ENCODE data around the gene WASF3. TPM values are rescaled to one million over a fixed set of nuclear protein-coding genes. Genes with fewer than 3 reads are reported as not detected.

WASF3 gene
- total RNA-seq, 1 experiment from 2014 or later, result 2.6 TPM

DNA sequence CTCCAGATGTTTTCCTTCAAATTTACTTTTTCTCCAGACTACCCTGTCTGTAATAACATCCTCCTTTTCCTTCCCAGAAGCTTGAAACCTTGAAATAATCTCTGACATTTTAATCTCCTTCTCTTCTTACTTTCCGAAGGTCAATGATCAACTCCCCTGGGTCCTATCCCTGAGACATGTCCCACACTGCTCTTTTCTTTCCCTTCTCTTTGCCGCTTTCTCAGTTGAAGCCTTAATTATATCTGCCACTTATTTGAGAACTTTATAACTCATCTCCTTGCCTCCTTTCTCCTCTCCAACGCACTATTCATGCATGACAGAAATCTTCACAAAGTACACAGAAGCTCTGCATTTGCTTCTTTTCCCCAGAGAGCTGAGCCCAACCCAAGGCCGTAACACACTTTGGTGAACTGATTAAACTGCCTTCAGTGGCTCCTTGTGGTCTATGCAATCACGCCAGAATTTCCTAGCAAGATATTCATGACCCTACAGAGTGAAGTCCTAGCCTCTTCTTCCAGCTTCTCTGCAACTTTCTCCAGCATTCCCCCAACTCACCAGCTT is 9.2 kb upstream of the WASF3 start:
- CTCF ChIA-PET, result no interaction called here
- Histone ChIP-seq H4K20me1 (ENCODE audit: low read length) (no peaks in the 10 kb centered on the region), H3K9me3 (ENCODE audit: low read length) (no peaks in the 10 kb centered on the region), H3K27me3 (ENCODE audit: low read length) (peaks cover 37% of the 10 kb centered on the region), H3K27ac (ENCODE audit: low read length) (no peak overlapping the region), H2AFZ (ENCODE audit: low read length) (no peak overlapping the region), H3K4me1 (ENCODE audit: insufficient read depth, low read length) (peaks cover 4% of the 10 kb centered on the region; the same call in 1 of the 2 replicates), H3K4me3 (ENCODE audit: low read length) (no peak overlapping the region), H3K9me2 (replicated peaks; ENCODE audit: low read length) (no peaks in the 10 kb centered on the region), H3K36me3 (ENCODE audit: low read depth, low read length) (no peaks in the 10 kb centered on the region), H3F3A (ENCODE audit: low read length, unreplicated experiment) (no peaks in the 10 kb centered on the region), H3K4me2 (ENCODE audit: low read length) (no peak overlapping the region), H3K79me2 (ENCODE audit: low read length) (no peaks in the 10 kb centered on the region), H3K9ac (ENCODE audit: low read length) (no peak overlapping the region)
- POLR2A ChIA-PET (ENCODE audit: unreplicated experiment), result no interaction called here
- no TSS peak for BruUV-seq (replicated peaks)
- no peak for DNase-seq
- TF ChIP-seq, protein P1, sequence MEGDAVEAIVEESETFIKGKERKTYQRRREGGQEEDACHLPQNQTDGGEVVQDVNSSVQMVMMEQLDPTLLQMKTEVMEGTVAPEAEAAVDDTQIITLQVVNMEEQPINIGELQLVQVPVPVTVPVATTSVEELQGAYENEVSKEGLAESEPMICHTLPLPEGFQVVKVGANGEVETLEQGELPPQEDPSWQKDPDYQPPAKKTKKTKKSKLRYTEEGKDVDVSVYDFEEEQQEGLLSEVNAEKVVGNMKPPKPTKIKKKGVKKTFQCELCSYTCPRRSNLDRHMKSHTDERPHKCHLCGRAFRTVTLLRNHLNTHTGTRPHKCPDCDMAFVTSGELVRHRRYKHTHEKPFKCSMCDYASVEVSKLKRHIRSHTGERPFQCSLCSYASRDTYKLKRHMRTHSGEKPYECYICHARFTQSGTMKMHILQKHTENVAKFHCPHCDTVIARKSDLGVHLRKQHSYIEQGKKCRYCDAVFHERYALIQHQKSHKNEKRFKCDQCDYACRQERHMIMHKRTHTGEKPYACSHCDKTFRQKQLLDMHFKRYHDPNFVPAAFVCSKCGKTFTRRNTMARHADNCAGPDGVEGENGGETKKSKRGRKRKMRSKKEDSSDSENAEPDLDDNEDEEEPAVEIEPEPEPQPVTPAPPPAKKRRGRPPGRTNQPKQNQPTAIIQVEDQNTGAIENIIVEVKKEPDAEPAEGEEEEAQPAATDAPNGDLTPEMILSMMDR (conservative IDR thresholded peaks at IDR 0.05; ENCODE audit: low read depth, low read length), result no peak
- TF ChIP-seq EZH2phosphoT487 (IDR thresholded peaks at IDR 0.05; ENCODE audit: borderline replicate concordance, low read length), result no peak
- TF ChIP-seq EZH2 (IDR thresholded peaks at IDR 0.05; ENCODE audit: low read length, unreplicated experiment), result no peak
- no peak for ATAC-seq
- intact Hi-C loops (cut with micrococcal nuclease), result no loop called here

DNA sequence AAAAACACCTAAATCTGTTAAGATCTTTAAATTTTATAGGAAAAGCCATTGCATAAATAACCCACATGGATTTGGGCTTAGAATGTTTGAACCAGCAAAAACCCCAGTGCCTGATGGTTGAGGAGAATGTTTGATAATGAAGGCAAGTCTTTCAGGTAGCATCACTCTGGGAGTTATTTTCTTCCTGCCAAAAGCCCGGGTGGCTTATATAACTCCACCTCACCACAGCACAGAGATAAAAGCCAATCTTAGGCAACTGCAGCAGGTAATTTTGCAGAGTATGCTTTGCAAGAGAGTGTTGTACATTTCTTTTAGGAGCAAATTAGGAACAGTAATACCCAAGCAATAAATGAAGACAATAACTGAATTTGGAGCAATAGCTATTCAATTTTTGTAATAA is 7.8 kb upstream of the WASF3 start:
- Histone ChIP-seq H3K9me2 (replicated peaks; ENCODE audit: low read length) (no peaks in the 10 kb centered on the region), H3K27me3 (ENCODE audit: low read length) (peaks cover 30% of the 10 kb centered on the region), H3K27ac (ENCODE audit: low read length) (no peak overlapping the region), H3F3A (ENCODE audit: low read length, unreplicated experiment) (no peaks in the 10 kb centered on the region), H3K36me3 (ENCODE audit: low read depth, low read length) (no peaks in the 10 kb centered on the region), H3K9me3 (ENCODE audit: low read length) (no peaks in the 10 kb centered on the region), H4K20me1 (ENCODE audit: low read length) (no peaks in the 10 kb centered on the region), H3K9ac (ENCODE audit: low read length) (no peak overlapping the region), H3K4me1 (ENCODE audit: insufficient read depth, low read length) (peaks cover 4% of the 10 kb centered on the region; the same call in 1 of the 2 replicates), H2AFZ (ENCODE audit: low read length) (no peak overlapping the region), H3K4me3 (ENCODE audit: low read length) (no peak overlapping the region), H3K79me2 (ENCODE audit: low read length) (no peaks in the 10 kb centered on the region), H3K4me2 (ENCODE audit: low read length) (no peak overlapping the region)
- CTCF ChIA-PET, result no interaction called here
- no peak for ATAC-seq
- intact Hi-C loops (cut with micrococcal nuclease), result no loop called here
- TF ChIP-seq, protein P1 (conservative IDR thresholded peaks at IDR 0.05; ENCODE audit: low read depth, low read length), result no peak
- TF ChIP-seq EZH2phosphoT487 (IDR thresholded peaks at IDR 0.05; ENCODE audit: borderline replicate concordance, low read length), result no peak
- TF ChIP-seq EZH2 (IDR thresholded peaks at IDR 0.05; ENCODE audit: low read length, unreplicated experiment), result no peak
- no peak for DNase-seq
- POLR2A ChIA-PET (ENCODE audit: unreplicated experiment), result interaction anchor here (0.7 kb wide), 1 partner anchor 56 kb away, joined by 8 read pairs; no protein-coding TSS in a partner anchor
- BruUV-seq (replicated peaks), result no TSS peak

DNA sequence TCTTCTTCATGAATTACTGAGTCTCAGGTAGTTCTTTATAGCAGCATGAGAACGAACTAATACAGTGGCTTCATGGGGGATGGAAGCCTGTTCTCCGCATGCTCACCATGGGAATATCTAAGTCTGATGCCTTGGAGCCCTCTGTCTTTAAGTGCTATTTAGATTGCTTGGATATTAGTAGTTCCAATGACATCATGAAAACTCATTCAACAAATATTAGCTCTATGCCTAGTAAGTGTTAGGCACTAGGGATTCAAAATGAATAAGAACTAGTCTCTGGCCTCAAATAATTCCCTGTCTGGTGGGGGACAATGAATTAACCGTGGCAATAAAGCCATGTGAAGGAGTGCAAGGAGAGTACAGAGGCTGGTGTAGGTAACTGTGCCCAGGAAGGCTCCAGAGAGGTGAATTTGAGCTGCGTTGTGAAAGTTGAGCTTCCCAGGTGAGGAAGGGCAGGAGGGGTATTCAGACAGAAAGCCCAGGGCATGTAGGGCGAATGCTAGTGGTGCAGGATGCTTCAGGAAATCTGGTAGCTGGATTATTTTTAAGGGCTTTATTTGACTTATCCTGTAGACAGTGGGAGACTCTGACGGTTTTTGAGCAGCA is 6.1 kb upstream of the WASF3 start:
- no peak overlapping the region for H3K4me2 ChIP-seq (ENCODE audit: low read length)
- H3K27ac ChIP-seq (ENCODE audit: low read length), result no peak overlapping the region
- no peaks in the 10 kb centered on the region for H3K79me2 ChIP-seq (ENCODE audit: low read length)
- H4K20me1 ChIP-seq (ENCODE audit: low read length), result no peaks in the 10 kb centered on the region
- no peaks in the 10 kb centered on the region for H3K36me3 ChIP-seq (ENCODE audit: low read depth, low read length)
- BruUV-seq (replicated peaks), result no TSS peak
- H3K9ac ChIP-seq (ENCODE audit: low read length), result no peak overlapping the region
- no peak overlapping the region for H3K4me3 ChIP-seq (ENCODE audit: low read length)
- no peaks in the 10 kb centered on the region for H3F3A ChIP-seq (ENCODE audit: low read length, unreplicated experiment)
- TF ChIP-seq EZH2phosphoT487 (IDR thresholded peaks at IDR 0.05; ENCODE audit: borderline replicate concordance, low read length) (no peak), EZH2 (IDR thresholded peaks at IDR 0.05; ENCODE audit: low read length, unreplicated experiment) (no peak)
- TF ChIP-seq, protein P1 (conservative IDR thresholded peaks at IDR 0.05; ENCODE audit: low read depth, low read length), result no peak
- H3K9me3 ChIP-seq (ENCODE audit: low read length), result no peaks in the 10 kb centered on the region
- no peaks in the 10 kb centered on the region for H3K9me2 ChIP-seq (replicated peaks; ENCODE audit: low read length)
- H3K4me1 ChIP-seq (ENCODE audit: insufficient read depth, low read length), result peaks cover 4% of the 10 kb centered on the region; the same call in 1 of the 2 replicates
- POLR2A ChIA-PET (ENCODE audit: unreplicated experiment), result no interaction called here
- intact Hi-C loops (cut with micrococcal nuclease), result no loop called here
- ATAC-seq (peak; percentile 80), DNase-seq (peak; percentile 45)
- H3K27me3 ChIP-seq (ENCODE audit: low read length), result peaks cover 38% of the 10 kb centered on the region
- CTCF ChIA-PET, result no interaction called here
- H2AFZ ChIP-seq (ENCODE audit: low read length), result no peak overlapping the region

Measured in PC-3 (cell line).